Fibroblast of lung (primary cell): Measurements from ENCODE around the gene TAS2R7. TPM values are rescaled to one million over a fixed set of nuclear protein-coding genes. Genes with fewer than 3 reads are reported as not detected.
A peak's percentile ranks its signal among the peaks of the same experiment; 100 is the strongest.

Experiments
- DNase-seq, 2 donors: peaks; one replicate each; pipeline versions ENCODE4 v3.0.0 to v3.0.0-alpha.2; 2010; ENCODE audit warnings: low read depth in 2 of 2
- H2AFZ ChIP-seq: 2 replicates; pipeline ENCODE4 v1.5.1; 2012; ENCODE audit warnings: low read length, control low read depth, inconsistent platforms
- H3K27ac ChIP-seq: 2 replicates; pipeline ENCODE4 v1.5.1; 2011; ENCODE audit warnings: low read length, control low read depth; ENCODE audit not compliant: insufficient read depth
- H3K27me3 ChIP-seq: 2 replicates; pipeline ENCODE4 v1.5.1; 2011; ENCODE audit warnings: mild to moderate bottlenecking, low read length; ENCODE audit not compliant: control insufficient read depth, insufficient read depth
- H3K36me3 ChIP-seq: 2 replicates; pipeline ENCODE4 v1.5.1; 2011; ENCODE audit warnings: low read length; ENCODE audit not compliant: control insufficient read depth, insufficient read depth
- H3K4me1 ChIP-seq: 2 replicates; pipeline ENCODE4 v1.5.1; 2011; ENCODE audit warnings: low read length; ENCODE audit not compliant: control insufficient read depth, insufficient read depth; ENCODE audit errors: extremely low read depth
- H3K4me2 ChIP-seq: 2 replicates; pipeline ENCODE4 v1.5.1; 2011; ENCODE audit warnings: low read length, control low read depth; ENCODE audit not compliant: insufficient read depth; ENCODE audit errors: extremely low read depth
- H3K4me3 ChIP-seq, 4 experiments: fragments of 200-600 bp in 1 of 4; sonication (generic) in 1 of 4; replicated peaks in 1 of 4; 2 replicates each; pipeline ENCODE4 v1.5.1; 2011 to 2016; ENCODE audit warnings: low read length in 4 of 4, low read depth in 3 of 4, mild to moderate bottlenecking in 3 of 4, control low read depth in 2 of 4, inconsistent platforms in 1 of 4, mixed read lengths in 1 of 4; ENCODE audit not compliant: insufficient read depth in 1 of 4; ENCODE audit errors: control extremely low read depth in 1 of 4
- H3K79me2 ChIP-seq: 2 replicates; pipeline ENCODE4 v1.5.1; 2012; ENCODE audit warnings: mild to moderate bottlenecking, low read length, inconsistent platforms; ENCODE audit not compliant: control insufficient read depth, insufficient read depth
- H3K9ac ChIP-seq: 2 replicates; pipeline ENCODE4 v1.5.1; 2011; ENCODE audit warnings: mild to moderate bottlenecking, low read length, control low read depth; ENCODE audit not compliant: insufficient read depth
- H3K9me3 ChIP-seq: 2 replicates; pipeline ENCODE4 v1.5.1; 2012; ENCODE audit warnings: low read depth, low read length; ENCODE audit not compliant: control insufficient read depth, insufficient read depth
- H4K20me1 ChIP-seq: 2 replicates; pipeline ENCODE4 v1.5.1; 2011; ENCODE audit warnings: low read length; ENCODE audit not compliant: control insufficient read depth, insufficient read depth; ENCODE audit errors: extremely low read depth
- CTCF ChIP-seq, 2 donors: IDR thresholded peaks in 1 of 2; conservative IDR thresholded peaks in 1 of 2; 1 replicate in 1 of 2; 2 replicates in 1 of 2; pipeline ENCODE4 v1.5.1; 2011 to 2012; ENCODE audit warnings: low read length in 2 of 2, control low read depth in 1 of 2, inconsistent platforms in 1 of 2, low read depth in 1 of 2, mild to moderate bottlenecking in 1 of 2
- EZH2 ChIP-seq: IDR thresholded peaks from 2 replicates; pipeline ENCODE4 v1.5.1; 2012; ENCODE audit warnings: low read length, control low read depth, mild to moderate bottlenecking; ENCODE audit errors: missing control alignments
- polyA plus RNA-seq, 2 donors: library from polyadenylated mRNA; depleted of rRNA in 1 of 2; stranded (reverse) in 1 of 2; unstranded in 1 of 2; fragments of >200 nt; gene quantifications; 2 replicates each; pipeline ENCODE4 v1.2.1, GENCODE V29; 2011 to 2012; ENCODE audit warnings: missing spikeins in 1 of 2
- total RNA-seq: library from RNA; depleted of rRNA; stranded (reverse); fragments of >200 nt; gene quantifications from 2 replicates; pipeline ENCODE4 v1.2.1, GENCODE V29; 2014

TAS2R7 gene
- total and polyA plus RNA-seq, 2 donors (not counting 1 experiment from before 2014, with no cell fraction given): not detected

- Histone ChIP-seq H4K20me1 (no peaks in the 10 kb centered on the region), H3K9me3 (no peaks in the 10 kb centered on the region), H3K79me2 (no peaks in the 10 kb centered on the region), H3K9ac (no peak overlapping the region), H3K36me3 (no peaks in the 10 kb centered on the region), H3K4me2 (no peak overlapping the region), H3K27me3 (no peaks in the 10 kb centered on the region), H3K4me3 (no peak overlapping the region), H3K27ac (no peak overlapping the region), H2AFZ (no peak overlapping the region), H3K4me1 (no peaks in the 10 kb centered on the region)
- peak in 1 of 2 donors; percentile 5 for DNase-seq
- TF ChIP-seq EZH2 (no peak), CTCF (conservative IDR thresholded peaks at IDR 0.05 in 1 of 2, IDR thresholded peaks at IDR 0.05 in 1 of 2; ENCODE audit: low read depth in 1 of 2, low read length in 2 of 2) (no peak)
These were observed 19.2 kb downstream of the TAS2R7 start for GRCh38 chr12:10783252-10783651.

- Histone ChIP-seq H3K27me3 (no peaks in the 10 kb centered on the region), H3K4me2 (no peak overlapping the region), H4K20me1 (no peaks in the 10 kb centered on the region), H2AFZ (no peak overlapping the region), H3K9ac (no peak overlapping the region), H3K4me3 (no peak overlapping the region), H3K36me3 (no peaks in the 10 kb centered on the region), H3K27ac (no peak overlapping the region), H3K79me2 (no peaks in the 10 kb centered on the region), H3K4me1 (no peaks in the 10 kb centered on the region), H3K9me3 (no peaks in the 10 kb centered on the region)
- TF ChIP-seq CTCF (conservative IDR thresholded peaks at IDR 0.05 in 1 of 2, IDR thresholded peaks at IDR 0.05 in 1 of 2; ENCODE audit: low read depth in 1 of 2, low read length in 2 of 2) (no peak), EZH2 (no peak)
- no peak for DNase-seq
These were observed 23.3 kb downstream of the TAS2R7 start for GRCh38 chr12:10779103-10779502.

GRCh38 chr12:10771132-10771733 is 31.2 kb downstream of the TAS2R7 start:
- peak; percentile 8 to 58 for TF ChIP-seq CTCF (conservative IDR thresholded peaks at IDR 0.05 in 1 of 2, IDR thresholded peaks at IDR 0.05 in 1 of 2; ENCODE audit: low read depth in 1 of 2, low read length in 2 of 2)
- TF ChIP-seq EZH2: no peak
- no peak overlapping the region for H3K4me3 ChIP-seq
- no peaks in the 10 kb centered on the region for H3K9me3 ChIP-seq
- H3K9ac ChIP-seq: no peak overlapping the region
- H3K79me2 ChIP-seq: no peaks in the 10 kb centered on the region
- H2AFZ ChIP-seq: no peak overlapping the region
- no peaks in the 10 kb centered on the region for H3K36me3 ChIP-seq
- H3K4me1 ChIP-seq: no peaks in the 10 kb centered on the region
- H3K27ac ChIP-seq: no peak overlapping the region
- peak; percentile 20 to 66 for DNase-seq
- H3K27me3 ChIP-seq: peaks cover 8% of the 10 kb centered on the region
- H4K20me1 ChIP-seq: no peaks in the 10 kb centered on the region
- no peak overlapping the region for H3K4me2 ChIP-seq
